Measurements from ENCODE around the gene PLEKHJ1. TPM values are rescaled to one million over a fixed set of nuclear protein-coding genes. Genes with fewer than 3 reads are reported as not detected.

Gene PLEKHJ1
- total and polyA plus RNA-seq, 9 of the 15 experiments (the other 6 are each of a cell fraction or from before 2014, with no cell fraction given) = 1.5 to 188 (median 63.9) TPM

DNA sequence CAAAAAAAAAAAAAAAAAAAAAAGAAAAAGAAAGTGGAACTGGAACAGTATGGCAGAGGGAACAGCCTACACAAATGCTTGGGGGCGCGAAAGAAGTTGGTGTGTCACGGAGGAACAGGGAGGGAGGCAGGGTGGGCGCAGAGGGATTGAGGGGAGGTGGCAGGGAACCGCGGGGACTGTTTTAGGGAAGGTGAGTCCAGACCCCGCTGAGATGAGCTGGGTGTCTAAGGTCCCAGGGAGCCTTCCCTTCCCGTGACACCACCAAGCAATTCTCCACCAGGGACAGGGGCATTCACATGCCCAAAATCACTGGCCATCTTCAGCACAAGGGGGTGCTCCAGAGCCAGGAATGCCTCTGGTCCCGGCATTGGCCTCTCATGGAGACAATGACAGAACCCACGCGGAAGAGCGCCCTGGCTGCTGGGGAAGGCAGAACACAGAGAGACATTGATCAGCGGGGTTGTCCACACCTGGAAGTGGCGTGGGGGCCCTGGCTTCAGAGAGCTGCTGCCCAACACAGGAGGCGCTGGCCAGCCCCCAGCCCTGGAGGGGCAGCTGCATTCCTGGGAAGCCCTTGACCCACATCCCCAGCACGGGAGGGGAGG lies 38.9 kb upstream of the PLEKHJ1 start (continued):
- TF ChIP-seq, protein P1, sequence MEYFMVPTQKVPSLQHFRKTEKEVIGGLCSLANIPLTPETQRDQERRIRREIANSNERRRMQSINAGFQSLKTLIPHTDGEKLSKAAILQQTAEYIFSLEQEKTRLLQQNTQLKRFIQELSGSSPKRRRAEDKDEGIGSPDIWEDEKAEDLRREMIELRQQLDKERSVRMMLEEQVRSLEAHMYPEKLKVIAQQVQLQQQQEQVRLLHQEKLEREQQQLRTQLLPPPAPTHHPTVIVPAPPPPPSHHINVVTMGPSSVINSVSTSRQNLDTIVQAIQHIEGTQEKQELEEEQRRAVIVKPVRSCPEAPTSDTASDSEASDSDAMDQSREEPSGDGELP (CRISPR knock-in tag; IDR thresholded peaks at IDR 0.05; ENCODE audit: borderline replicate concordance) = peak; percentile 47; the same call in 1 of the 2 replicates
- TF ChIP-seq CREB1 (IDR thresholded peaks at IDR 0.05) (no peak), CREB1 (CRISPR knock-in tag; IDR thresholded peaks at IDR 0.05) (0 out of 2 replicates have a peak, but pooled peaks have one; percentile 26), FIP1L1 (IDR thresholded peaks at IDR 0.05; ENCODE audit: low read depth, low read length, poor library complexity, severe bottlenecking) (peak; percentile 23), LCOR (CRISPR knock-in tag; IDR thresholded peaks at IDR 0.05) (0 out of 2 replicates have a peak, but pooled peaks have one; percentile 56), SMC3 (conservative IDR thresholded peaks at IDR 0.05; ENCODE audit: insufficient read depth, low read depth, low read length) (peak; percentile 60), POLR2A (conservative IDR thresholded peaks at IDR 0.05) (0 out of 2 replicates have a peak, but pooled peaks have one; percentile 21), POLR2G (IDR thresholded peaks at IDR 0.05; ENCODE audit: low read depth, low read length) (peak; percentile 79), MTF1 (CRISPR knock-in tag; IDR thresholded peaks at IDR 0.05; ENCODE audit: borderline replicate concordance) (no peak), RBFOX2 (IDR thresholded peaks at IDR 0.05; ENCODE audit: low read depth, low read length) (peak; percentile 73)
- TF ChIP-seq, protein P2, sequence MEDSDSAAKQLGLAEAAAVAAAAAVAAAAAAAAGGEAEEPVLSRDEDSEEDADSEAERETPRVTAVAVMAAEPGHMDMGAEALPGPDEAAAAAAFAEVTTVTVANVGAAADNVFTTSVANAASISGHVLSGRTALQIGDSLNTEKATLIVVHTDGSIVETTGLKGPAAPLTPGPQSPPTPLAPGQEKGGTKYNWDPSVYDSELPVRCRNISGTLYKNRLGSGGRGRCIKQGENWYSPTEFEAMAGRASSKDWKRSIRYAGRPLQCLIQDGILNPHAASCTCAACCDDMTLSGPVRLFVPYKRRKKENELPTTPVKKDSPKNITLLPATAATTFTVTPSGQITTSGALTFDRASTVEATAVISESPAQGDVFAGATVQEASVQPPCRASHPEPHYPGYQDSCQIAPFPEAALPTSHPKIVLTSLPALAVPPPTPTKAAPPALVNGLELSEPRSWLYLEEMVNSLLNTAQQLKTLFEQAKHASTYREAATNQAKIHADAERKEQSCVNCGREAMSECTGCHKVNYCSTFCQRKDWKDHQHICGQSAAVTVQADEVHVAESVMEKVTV (CRISPR knock-in tag; IDR thresholded peaks at IDR 0.05) = 0 out of 2 replicates have a peak, but pooled peaks have one; percentile 24
- TF ChIP-seq, protein P3, sequence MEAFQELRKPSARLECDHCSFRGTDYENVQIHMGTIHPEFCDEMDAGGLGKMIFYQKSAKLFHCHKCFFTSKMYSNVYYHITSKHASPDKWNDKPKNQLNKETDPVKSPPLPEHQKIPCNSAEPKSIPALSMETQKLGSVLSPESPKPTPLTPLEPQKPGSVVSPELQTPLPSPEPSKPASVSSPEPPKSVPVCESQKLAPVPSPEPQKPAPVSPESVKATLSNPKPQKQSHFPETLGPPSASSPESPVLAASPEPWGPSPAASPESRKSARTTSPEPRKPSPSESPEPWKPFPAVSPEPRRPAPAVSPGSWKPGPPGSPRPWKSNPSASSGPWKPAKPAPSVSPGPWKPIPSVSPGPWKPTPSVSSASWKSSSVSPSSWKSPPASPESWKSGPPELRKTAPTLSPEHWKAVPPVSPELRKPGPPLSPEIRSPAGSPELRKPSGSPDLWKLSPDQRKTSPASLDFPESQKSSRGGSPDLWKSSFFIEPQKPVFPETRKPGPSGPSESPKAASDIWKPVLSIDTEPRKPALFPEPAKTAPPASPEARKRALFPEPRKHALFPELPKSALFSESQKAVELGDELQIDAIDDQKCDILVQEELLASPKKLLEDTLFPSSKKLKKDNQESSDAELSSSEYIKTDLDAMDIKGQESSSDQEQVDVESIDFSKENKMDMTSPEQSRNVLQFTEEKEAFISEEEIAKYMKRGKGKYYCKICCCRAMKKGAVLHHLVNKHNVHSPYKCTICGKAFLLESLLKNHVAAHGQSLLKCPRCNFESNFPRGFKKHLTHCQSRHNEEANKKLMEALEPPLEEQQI (IDR thresholded peaks at IDR 0.05) = no peak
- TF ChIP-seq, protein P4, sequence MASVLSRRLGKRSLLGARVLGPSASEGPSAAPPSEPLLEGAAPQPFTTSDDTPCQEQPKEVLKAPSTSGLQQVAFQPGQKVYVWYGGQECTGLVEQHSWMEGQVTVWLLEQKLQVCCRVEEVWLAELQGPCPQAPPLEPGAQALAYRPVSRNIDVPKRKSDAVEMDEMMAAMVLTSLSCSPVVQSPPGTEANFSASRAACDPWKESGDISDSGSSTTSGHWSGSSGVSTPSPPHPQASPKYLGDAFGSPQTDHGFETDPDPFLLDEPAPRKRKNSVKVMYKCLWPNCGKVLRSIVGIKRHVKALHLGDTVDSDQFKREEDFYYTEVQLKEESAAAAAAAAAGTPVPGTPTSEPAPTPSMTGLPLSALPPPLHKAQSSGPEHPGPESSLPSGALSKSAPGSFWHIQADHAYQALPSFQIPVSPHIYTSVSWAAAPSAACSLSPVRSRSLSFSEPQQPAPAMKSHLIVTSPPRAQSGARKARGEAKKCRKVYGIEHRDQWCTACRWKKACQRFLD (CRISPR knock-in tag; IDR thresholded peaks at IDR 0.05) = 0 out of 2 replicates have a peak, but pooled peaks have one; percentile 40

All from K562 (cell line).